GM10847 (cell line): ENCODE results near the gene CREB5.

ENCODE experiments used
- POLR2A ChIP-seq: IDR thresholded peaks from 2 replicates; pipeline ENCODE4 v1.6.1; 2011; ENCODE audit not compliant: insufficient read length; ENCODE audit errors: extremely low read depth

CREB5 gene

GRCh38 chr7:28705350-28705749, 293.0 kb downstream of the CREB5 start:
- no peak for TF ChIP-seq POLR2A

- no peak for TF ChIP-seq POLR2A
Measured at GRCh38 chr7:28706584-28706983, 294.3 kb downstream of the CREB5 start.

DNA sequence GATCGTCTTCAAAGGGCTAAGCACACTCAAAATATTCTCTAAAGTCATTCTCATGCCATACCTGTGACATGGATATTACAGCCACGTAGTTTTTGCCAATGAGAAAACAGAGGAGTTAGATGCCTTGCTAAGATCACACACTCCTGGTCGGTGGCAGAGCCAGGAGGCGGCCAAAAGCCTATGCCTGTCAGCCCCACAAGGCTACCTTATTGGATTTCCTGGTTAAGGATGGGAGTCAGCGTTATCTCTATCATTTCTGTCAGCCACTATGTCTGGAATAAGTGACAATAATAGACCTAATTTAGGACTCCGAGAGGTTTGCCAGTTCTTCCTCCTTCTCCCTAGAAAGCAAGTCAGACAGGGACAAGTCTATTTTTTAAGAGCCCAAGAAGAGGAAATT, 295.0 kb downstream of the CREB5 start:
- TF ChIP-seq POLR2A: no peak

DNA sequence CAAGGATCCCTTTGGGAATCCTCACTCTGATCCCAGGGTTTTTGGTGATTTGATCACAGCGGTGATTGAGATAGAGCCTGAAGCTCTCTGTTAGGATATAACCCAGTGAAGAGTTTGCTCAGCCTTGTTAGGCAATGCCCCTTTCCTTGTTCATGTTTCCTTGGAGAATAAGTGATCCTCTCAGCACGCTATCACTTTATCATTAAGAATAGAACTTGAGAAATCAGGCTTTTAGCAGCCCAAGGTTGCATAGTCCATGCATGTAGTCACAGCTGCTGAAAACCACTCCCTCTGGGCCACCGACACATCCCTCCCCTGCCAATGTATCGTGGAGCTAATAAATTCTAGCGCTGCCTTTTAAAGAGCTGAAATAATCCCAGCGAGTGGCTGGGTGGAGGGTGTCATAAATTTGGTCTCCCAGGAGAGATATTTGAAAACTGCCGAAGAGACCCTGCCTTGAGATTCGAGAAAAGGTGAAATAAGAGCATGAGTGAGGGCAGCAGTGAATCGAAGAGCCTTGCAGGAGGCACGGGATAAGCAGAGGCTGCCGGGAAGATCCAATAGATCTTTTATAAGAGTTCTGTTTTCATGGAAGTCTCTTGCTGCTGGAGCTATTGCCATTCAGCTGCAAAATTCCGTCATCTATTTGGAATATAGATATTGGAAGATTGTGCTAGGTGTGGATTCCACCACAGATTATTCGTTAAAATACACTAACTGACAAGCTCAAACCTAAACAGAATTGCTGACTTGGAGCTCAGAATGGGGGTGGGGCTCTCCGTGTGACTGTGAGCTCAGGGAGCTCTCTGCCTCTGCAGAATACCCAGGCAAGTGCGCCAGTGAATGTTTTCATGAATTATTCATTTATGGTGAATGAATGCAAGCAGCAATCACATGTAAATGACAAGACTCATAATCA, 296.0 kb downstream of the CREB5 start:
- TF ChIP-seq POLR2A: no peak

DNA sequence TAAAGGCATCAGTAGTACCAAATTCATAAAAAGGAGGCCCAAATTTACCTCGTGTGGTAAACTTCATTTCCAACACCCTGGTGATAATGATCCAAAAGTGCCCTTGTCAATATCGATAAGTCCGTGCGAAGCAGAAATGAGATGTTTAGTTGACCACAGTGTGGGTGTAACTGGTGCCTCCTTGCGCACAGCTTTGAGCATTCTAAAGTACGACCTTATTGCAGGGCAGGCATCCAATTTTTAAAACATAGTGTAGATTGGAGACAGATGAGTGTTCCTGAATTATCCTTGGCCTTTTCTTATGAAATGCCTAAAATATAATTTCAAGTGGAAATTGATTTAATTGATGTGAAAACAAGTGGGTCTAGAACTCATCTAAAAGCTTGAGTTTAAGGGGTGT, 297.4 kb downstream of the CREB5 start:
- TF ChIP-seq POLR2A: no peak

GRCh38 chr7:28711114-28711513, 298.8 kb downstream of the CREB5 start:
- TF ChIP-seq POLR2A: no peak

GRCh38 chr7:28714459-28715120, 302.3 kb downstream of the CREB5 start:
- no peak for TF ChIP-seq POLR2A

DNA sequence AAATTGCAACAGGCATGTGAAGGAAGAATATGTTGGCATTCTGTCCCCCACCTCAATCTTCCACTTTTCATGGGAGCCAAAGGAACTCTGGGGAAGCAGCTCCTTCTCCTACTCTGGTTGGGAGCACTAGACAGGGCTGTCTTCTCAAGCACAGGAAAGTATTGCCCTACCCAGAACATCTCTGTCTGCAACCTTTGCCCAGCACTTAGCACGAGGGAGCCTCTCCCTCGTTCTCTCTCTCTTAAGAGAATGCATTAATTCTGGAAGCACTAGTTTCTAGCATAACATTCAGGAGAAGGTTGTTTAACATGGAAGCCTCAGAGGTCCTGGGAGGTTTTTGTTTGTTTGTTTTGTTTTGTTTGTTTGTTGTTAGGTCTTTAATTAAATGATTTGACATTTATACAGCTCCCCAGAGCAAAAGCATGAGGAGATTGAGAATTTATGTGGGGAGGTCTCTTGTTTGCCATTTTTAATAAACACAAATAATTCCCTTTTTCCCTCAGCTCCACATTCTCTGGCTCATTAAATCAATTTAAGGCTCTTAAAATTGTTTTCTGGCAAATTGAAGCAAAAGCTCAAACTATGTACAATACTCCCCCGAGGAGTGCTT, 305.2 kb downstream of the CREB5 start:
- TF ChIP-seq POLR2A: no peak

DNA sequence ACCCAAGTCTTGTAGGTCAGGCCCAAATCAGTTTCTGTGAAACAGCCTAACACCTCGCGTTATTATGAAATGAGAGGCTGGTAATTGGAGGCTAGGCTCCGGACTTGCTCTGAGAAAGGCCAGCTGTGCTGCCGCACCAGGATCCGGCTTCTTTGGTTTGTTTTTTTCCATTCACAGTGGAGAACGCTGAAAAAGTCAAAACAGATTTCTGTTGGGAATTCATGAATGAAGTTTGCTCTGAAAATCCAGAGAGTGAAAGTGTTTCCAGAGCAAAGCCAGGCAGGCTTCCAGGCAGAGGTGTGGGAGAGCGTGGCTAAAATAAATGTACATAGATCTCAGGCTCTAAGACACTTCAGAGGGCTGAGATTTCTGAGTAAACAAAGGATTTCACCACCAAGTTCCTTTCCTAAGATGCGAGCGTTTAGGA, 305.8 kb downstream of the CREB5 start:
- TF ChIP-seq POLR2A: no peak

- no peak for TF ChIP-seq POLR2A
Measured at GRCh38 chr7:28718545-28718944, 306.2 kb downstream of the CREB5 start.

- no peak for TF ChIP-seq POLR2A
Measured at GRCh38 chr7:28722684-28723083, 310.4 kb downstream of the CREB5 start.

GRCh38 chr7:28723336-28723735, 311.0 kb downstream of the CREB5 start:
- no peak for TF ChIP-seq POLR2A

GRCh38 chr7:28724563-28724962, 312.2 kb downstream of the CREB5 start:
- TF ChIP-seq POLR2A: no peak

DNA sequence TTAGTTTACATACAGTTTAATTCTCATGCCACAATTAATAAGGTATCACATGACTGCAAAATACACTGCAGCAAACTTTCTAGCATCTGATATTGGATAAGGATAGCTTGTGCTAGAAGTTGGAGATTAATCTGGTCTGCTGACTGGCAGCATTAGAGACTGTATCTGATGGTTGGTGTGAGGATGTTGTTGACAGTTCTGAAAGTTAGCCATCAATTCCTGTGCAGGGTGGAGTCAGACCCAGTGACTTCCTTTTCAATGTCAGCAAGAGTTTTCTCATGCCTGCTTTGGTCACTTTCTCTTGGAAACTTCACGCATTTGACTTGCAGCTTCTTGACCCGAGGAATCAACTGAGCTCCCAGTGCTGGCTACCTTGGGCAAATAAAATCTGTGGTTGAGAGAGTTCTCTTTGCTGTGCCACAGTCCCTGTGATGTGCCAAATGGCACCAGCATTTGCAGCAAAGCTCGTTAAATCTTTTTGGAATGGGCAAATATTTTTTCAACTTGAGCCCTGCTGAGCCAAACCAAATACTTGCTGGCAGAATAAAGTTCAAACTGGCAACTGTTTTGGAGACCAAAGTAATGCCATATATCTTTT, 312.8 kb downstream of the CREB5 start:
- TF ChIP-seq POLR2A: no peak

GRCh38 chr7:28725911-28726310, 313.6 kb downstream of the CREB5 start:
- TF ChIP-seq POLR2A: no peak

GRCh38 chr7:28726555-28726954, 314.2 kb downstream of the CREB5 start:
- no peak for TF ChIP-seq POLR2A
